WTC11 (cell line): Measurements from ENCODE around the gene NUDT3. TPM values are rescaled to one million over a fixed set of nuclear protein-coding genes. Genes with fewer than 3 reads are reported as not detected.
A peak's percentile ranks its signal among the peaks of the same experiment; 100 is the strongest.

ENCODE experiments used
- ATAC-seq: fragments of 200-7000 bp; cut with Tn5 transposase; 2 replicates; pipeline ENCODE4 v1.10.0; 2021; ENCODE audit warnings: mild to moderate bottlenecking, moderate library complexity
- CTCF ChIA-PET: fragments of 300-600 bp; sonication (Branson Sonifier 250); formaldehyde crosslinking; loops from one replicate; lab custom pipeline; 2021; ENCODE audit warnings: antibody characterized with exemption; lab: Charles Lee
- POLR2A ChIA-PET: fragments of 350-600 bp; sonication (Branson Sonifier 250); formaldehyde crosslinking; loops from one replicate; lab custom pipeline; 2021; ENCODE audit warnings: antibody characterized with exemption; lab: Charles Lee
- DNase-seq: peaks from one replicate; pipeline ENCODE4 v3.0.0; 2021; ENCODE audit warnings: low spot score
- H3K27ac Mint-ChIP-seq: 2 replicates; pipeline ENCODE4 v1.8.0; 2021; ENCODE audit warnings: mixed read lengths
- H3K27me3 Mint-ChIP-seq: 2 replicates; pipeline ENCODE4 v1.8.0; 2021; ENCODE audit warnings: low read depth, mild to moderate bottlenecking, moderate library complexity, mixed read lengths
- H3K36me3 Mint-ChIP-seq: 2 replicates; pipeline ENCODE4 v1.8.0; 2021; ENCODE audit warnings: mixed read lengths
- H3K4me1 Mint-ChIP-seq: 2 replicates; pipeline ENCODE4 v1.8.0; 2022; ENCODE audit warnings: mixed read lengths
- H3K4me3 Mint-ChIP-seq: 2 replicates; pipeline ENCODE4 v1.8.0; 2021; ENCODE audit warnings: mild to moderate bottlenecking, moderate library complexity, mixed read lengths
- H3K9me3 Mint-ChIP-seq: 2 replicates; pipeline ENCODE4 v1.8.0; 2021; ENCODE audit warnings: mixed read lengths
- AFF4 ChIP-seq: sonication (generic); formaldehyde crosslinking; IDR thresholded peaks from 2 replicates; pipeline ENCODE4 v1.8.1; 2023; ENCODE audit warnings: mild to moderate bottlenecking, missing genetic modification reagents, borderline replicate concordance
- ARID4B ChIP-seq: sonication (generic); formaldehyde crosslinking; IDR thresholded peaks from 2 replicates; pipeline ENCODE4 v1.8.0; 2023; ENCODE audit warnings: missing genetic modification reagents, mild to moderate bottlenecking, borderline replicate concordance
- E2F1 ChIP-seq: sonication (generic); formaldehyde crosslinking; IDR thresholded peaks from 2 replicates; pipeline ENCODE4 v1.8.0; 2022; ENCODE audit warnings: mild to moderate bottlenecking, missing genetic modification reagents
- EMX1 ChIP-seq: fragments of 250-450 bp; sonication (Bioruptor Pico); IDR thresholded peaks from 2 replicates; pipeline ENCODE4 v1.8.0; 2021; ENCODE audit warnings: mild to moderate bottlenecking
- ETV6 ChIP-seq: sonication (generic); formaldehyde crosslinking; IDR thresholded peaks from 2 replicates; pipeline ENCODE4 v1.8.1; 2022; ENCODE audit warnings: mild to moderate bottlenecking, missing genetic modification reagents
- GRHL2 ChIP-seq: fragments of 250-450 bp; sonication (Bioruptor Pico); IDR thresholded peaks from 2 replicates; pipeline ENCODE4 v1.8.0; 2022; ENCODE audit warnings: mild to moderate bottlenecking, moderate library complexity; ENCODE audit not compliant: insufficient replicate concordance, severe bottlenecking
- IRF1 ChIP-seq: sonication (generic); formaldehyde crosslinking; IDR thresholded peaks from 2 replicates; pipeline ENCODE4 v1.8.0; 2023; ENCODE audit warnings: missing genetic modification reagents
- IRF2 ChIP-seq: sonication (generic); formaldehyde crosslinking; IDR thresholded peaks from 2 replicates; pipeline ENCODE4 v1.8.0; 2022; ENCODE audit warnings: low read depth, missing genetic modification reagents, borderline replicate concordance
- MAX ChIP-seq: sonication (generic); formaldehyde crosslinking; IDR thresholded peaks from 2 replicates; pipeline ENCODE4 v1.8.0; 2022; ENCODE audit warnings: mild to moderate bottlenecking, missing genetic modification reagents
- RORB ChIP-seq: fragments of 250-450 bp; sonication (Bioruptor Pico); IDR thresholded peaks from 2 replicates; pipeline ENCODE4 v1.9.0; 2021; ENCODE audit warnings: mild to moderate bottlenecking
- SMAD4 ChIP-seq: sonication (generic); formaldehyde crosslinking; IDR thresholded peaks from 2 replicates; pipeline ENCODE4 v1.8.0; 2022; ENCODE audit warnings: mild to moderate bottlenecking, missing genetic modification reagents
- TCF7 ChIP-seq: sonication (generic); formaldehyde crosslinking; IDR thresholded peaks from 2 replicates; pipeline ENCODE4 v1.8.0; 2022; ENCODE audit warnings: mild to moderate bottlenecking, low read depth, missing genetic modification reagents, moderate library complexity
- USF1 ChIP-seq: sonication (generic); formaldehyde crosslinking; IDR thresholded peaks from 2 replicates; pipeline ENCODE4 v1.8.0; 2022; ENCODE audit warnings: mild to moderate bottlenecking, missing genetic modification reagents
- ZNF416 ChIP-seq: fragments of 250-450 bp; sonication (Bioruptor Pico); IDR thresholded peaks from 2 replicates; pipeline ENCODE4 v1.9.0; 2021; ENCODE audit warnings: mild to moderate bottlenecking, inconsistent platforms
- ZNF671 ChIP-seq: fragments of 250-450 bp; sonication (Bioruptor Pico); IDR thresholded peaks from 2 replicates; pipeline ENCODE4 v1.8.0; 2021; ENCODE audit warnings: mild to moderate bottlenecking
- total RNA-seq: library from RNA; stranded (reverse); gene quantifications from 3 replicates; pipeline ENCODE4 v1.2.3, GENCODE V29; 2021

NUDT3 gene
- total RNA-seq, 1 experiment from 2014 or later, result 30.0 TPM

- TF ChIP-seq ARID4B (CRISPR knock-in tag), result no peak
- no peak for TF ChIP-seq RORB (CRISPR knock-in tag)
- no peak for TF ChIP-seq TCF7 (CRISPR knock-in tag)
- no peak for TF ChIP-seq IRF2 (CRISPR knock-in tag)
- TF ChIP-seq ZNF671, result no peak
- no peak for TF ChIP-seq SMAD4 (CRISPR knock-in tag)
- no peak for TF ChIP-seq IRF1 (CRISPR knock-in tag)
- TF ChIP-seq E2F1, result no peak; the same call in 1 of the 2 replicates
- no peak for TF ChIP-seq ETV6
- TF ChIP-seq MAX (CRISPR knock-in tag), result no peak
Observed at GRCh38 chr6:34234667-34235306, 157.7 kb downstream of the NUDT3 start (continued).

- Mint-ChIP-seq H3K4me1 (peaks cover 38% of the 10 kb centered on the region), H3K27me3 (no peaks in the 10 kb centered on the region), H3K9me3 (no peaks in the 10 kb centered on the region), H3K27ac (peak overlapping the region; percentile 98), H3K4me3 (peak overlapping the region; percentile 60), H3K36me3 (peaks cover 7% of the 10 kb centered on the region)
- no peak for ATAC-seq
- CTCF ChIA-PET, result interaction anchor here (1.2 to 1.5 kb wide), 3 partner anchors 16 to 70 kb away, joined by 3 to 10 read pairs (median 5); no protein-coding TSS in a partner anchor
- DNase-seq, result no peak
- TF ChIP-seq GRHL2 (no peak), ZNF416 (no peak), MAX (CRISPR knock-in tag) (no peak), AFF4 (no peak), USF1 (no peak), EMX1 (CRISPR knock-in tag) (0 out of 2 replicates have a peak, but pooled peaks have one; percentile 32)
- POLR2A ChIA-PET, result interaction anchor here (0.6 to 2.5 kb wide), 4 partner anchors 9 to 15 kb away, joined by 3 to 17 read pairs (median 6); partner anchors contain the start of gene SMIM29
Observed at GRCh38 chr6:34233867-34234266, 158.6 kb downstream of the NUDT3 start.
